Astrocyte (in vitro differentiated cells and primary cell): ENCODE measurements around the gene RUVBL2. TPM values are rescaled to one million over a fixed set of nuclear protein-coding genes. Genes with fewer than 3 reads are reported as not detected.
"Not testable (repeated sequence)": the region's sequence is repeated elsewhere in the genome, so short reads cannot be mapped to it uniquely, and the experiment has no call there.

Source experiments
- DNase-seq: peaks from one replicate; pipeline ENCODE4 v3.0.0-alpha.2; 2010; ENCODE audit warnings: low read depth
- FAIRE-seq: peaks from 2 replicates; lab custom pipeline; 2011; peaks lifted over from hg19 to GRCh38; lab: Jason Lieb, UNC
- H2AFZ ChIP-seq: 2 replicates; pipeline ENCODE4 v1.6.0; 2012; ENCODE audit warnings: low read depth, low read length, inconsistent platforms
- H3K27ac ChIP-seq: 2 replicates; pipeline ENCODE4 v1.5.1; 2011; ENCODE audit warnings: low read depth, low read length, inconsistent platforms
- H3K27me3 ChIP-seq: 2 replicates; pipeline ENCODE4 v1.6.0; 2011; ENCODE audit warnings: low read length, inconsistent platforms; ENCODE audit not compliant: insufficient read depth
- H3K36me3 ChIP-seq: 2 replicates; pipeline ENCODE4 v1.5.1; 2011; ENCODE audit warnings: low read length, inconsistent platforms; ENCODE audit not compliant: insufficient read depth
- H3K4me1 ChIP-seq: 2 replicates; pipeline ENCODE4 v1.5.1; 2011; ENCODE audit warnings: low read length, inconsistent platforms; ENCODE audit not compliant: insufficient read depth
- H3K4me2 ChIP-seq: 2 replicates; pipeline ENCODE4 v1.6.0; 2012; ENCODE audit warnings: low read length, inconsistent platforms
- H3K4me3 ChIP-seq: 2 replicates; pipeline ENCODE4 v1.5.1; 2011; ENCODE audit warnings: low read depth, mild to moderate bottlenecking, low read length, inconsistent platforms; ENCODE audit not compliant: insufficient read depth
- H3K79me2 ChIP-seq: 2 replicates; pipeline ENCODE4 v1.6.0; 2012; ENCODE audit warnings: mild to moderate bottlenecking, low read length, inconsistent platforms; ENCODE audit not compliant: insufficient read depth
- H3K9ac ChIP-seq: 2 replicates; pipeline ENCODE4 v1.6.0; 2012; ENCODE audit warnings: mild to moderate bottlenecking, low read length, inconsistent platforms
- H3K9me3 ChIP-seq: 2 replicates; pipeline ENCODE4 v1.5.1; 2012; ENCODE audit warnings: low read depth, mild to moderate bottlenecking, low read length, inconsistent platforms; ENCODE audit not compliant: insufficient read depth
- H4K20me1 ChIP-seq: 2 replicates; pipeline ENCODE4 v1.6.0; 2012; ENCODE audit warnings: low read length, inconsistent platforms; ENCODE audit not compliant: insufficient read depth
- H3K27ac Mint-ChIP-seq: one replicate; pipeline ENCODE4 v1.8.0; 2021; ENCODE audit warnings: mild to moderate bottlenecking, mixed read lengths; ENCODE audit not compliant: unreplicated experiment
- H3K27me3 Mint-ChIP-seq: one replicate; pipeline ENCODE4 v1.8.0; 2021; ENCODE audit warnings: low read depth, mixed read lengths; ENCODE audit not compliant: unreplicated experiment
- H3K36me3 Mint-ChIP-seq: one replicate; pipeline ENCODE4 v1.8.0; 2021; ENCODE audit warnings: low read depth, mixed read lengths; ENCODE audit not compliant: unreplicated experiment
- H3K4me1 Mint-ChIP-seq: one replicate; pipeline ENCODE4 v1.8.0; 2021; ENCODE audit warnings: low read depth, mixed read lengths; ENCODE audit not compliant: unreplicated experiment
- H3K4me3 Mint-ChIP-seq: one replicate; pipeline ENCODE4 v1.8.0; 2021; ENCODE audit warnings: mild to moderate bottlenecking, moderate library complexity, mixed read lengths; ENCODE audit not compliant: unreplicated experiment
- H3K9me3 Mint-ChIP-seq: one replicate; pipeline ENCODE4 v1.8.0; 2021; ENCODE audit warnings: mild to moderate bottlenecking, mixed read lengths; ENCODE audit not compliant: unreplicated experiment
- EZH2 ChIP-seq: IDR thresholded peaks from 2 replicates; pipeline ENCODE4 v1.6.1; 2012; ENCODE audit warnings: mild to moderate bottlenecking, low read length, inconsistent platforms; ENCODE audit not compliant: insufficient read depth
- total RNA-seq: library from RNA; stranded (reverse); gene quantifications from 2 replicates; pipeline ENCODE4 v1.2.1, GENCODE V29; 2021
- TF ChIP-seq, protein P1 (sequence below): IDR thresholded peaks from 2 replicates; pipeline ENCODE4 v1.5.1; 2011; ENCODE audit warnings: low read depth, mild to moderate bottlenecking, inconsistent platforms, low read length, moderate library complexity; ENCODE audit not compliant: insufficient read depth

The RUVBL2 gene
- total RNA-seq, 1 donor from 2014 or later: 106 TPM

DNA sequence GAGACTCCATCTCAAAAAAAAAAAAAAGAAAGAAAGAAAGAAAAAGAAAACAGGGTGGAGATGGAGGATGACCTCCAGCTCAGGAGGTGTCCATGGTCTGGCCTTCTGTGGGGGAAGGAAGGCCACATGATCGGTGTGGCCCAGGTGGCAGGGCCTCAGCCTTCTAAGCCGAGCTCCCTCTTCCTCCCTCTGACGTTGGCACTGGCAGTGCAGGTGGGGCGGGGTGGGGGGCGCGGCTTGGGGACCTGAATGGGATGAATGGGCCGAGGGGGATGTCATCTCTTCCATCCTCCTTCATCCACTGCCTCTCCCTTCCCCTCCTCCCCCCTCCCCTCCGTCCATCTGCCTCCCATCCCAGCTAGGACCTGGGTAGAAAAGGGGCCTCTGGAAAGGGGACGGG lies 46.0 kb downstream of the RUVBL2 start:
- not testable (repeated sequence) for H3K4me2 ChIP-seq, H2AFZ ChIP-seq, FAIRE-seq, H3K9ac ChIP-seq, H4K20me1 ChIP-seq, H3K36me3 ChIP-seq, H3K27ac Mint-ChIP-seq, H3K36me3 Mint-ChIP-seq, H3K27me3 Mint-ChIP-seq, H3K4me3 Mint-ChIP-seq, H3K27me3 ChIP-seq, H3K9me3 ChIP-seq, H3K9me3 Mint-ChIP-seq, H3K79me2 ChIP-seq, DNase-seq, H3K4me3 ChIP-seq
- Histone ChIP-seq H3K27ac (peak overlapping the region; percentile 6), H3K4me1 (peaks cover 19% of the 10 kb centered on the region)
- peaks cover 19% of the 10 kb centered on the region for H3K4me1 Mint-ChIP-seq

DNA sequence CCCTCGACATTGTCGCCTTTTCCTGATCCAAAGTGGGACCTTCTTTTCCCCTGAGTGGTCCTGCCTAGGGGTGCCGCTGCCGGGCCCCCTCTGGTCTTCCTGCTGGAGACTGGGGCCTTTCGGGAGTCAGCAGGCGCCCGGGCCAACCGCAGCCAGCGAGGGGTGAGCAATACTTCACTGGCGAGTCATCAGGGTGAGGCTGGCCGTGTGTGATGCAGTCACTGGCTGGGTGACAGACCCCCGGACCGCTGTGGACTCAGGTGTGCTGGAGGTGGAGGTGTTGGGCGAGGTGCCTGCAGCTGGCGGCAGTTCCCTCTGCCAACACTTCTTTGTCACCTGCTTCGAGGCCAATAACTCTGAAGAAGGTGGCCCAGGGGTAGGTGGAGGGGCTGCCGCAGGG lies 48.5 kb downstream of the RUVBL2 start:
- peak overlapping the region; percentile 72 for H3K9ac ChIP-seq
- peaks cover 19% of the 10 kb centered on the region for H3K4me1 Mint-ChIP-seq
- no peaks in the 10 kb centered on the region for H3K9me3 ChIP-seq
- peak; percentile 55 for DNase-seq
- no peak overlapping the region for H2AFZ ChIP-seq
- no peaks in the 10 kb centered on the region for H3K36me3 ChIP-seq
- TF ChIP-seq, protein P1, sequence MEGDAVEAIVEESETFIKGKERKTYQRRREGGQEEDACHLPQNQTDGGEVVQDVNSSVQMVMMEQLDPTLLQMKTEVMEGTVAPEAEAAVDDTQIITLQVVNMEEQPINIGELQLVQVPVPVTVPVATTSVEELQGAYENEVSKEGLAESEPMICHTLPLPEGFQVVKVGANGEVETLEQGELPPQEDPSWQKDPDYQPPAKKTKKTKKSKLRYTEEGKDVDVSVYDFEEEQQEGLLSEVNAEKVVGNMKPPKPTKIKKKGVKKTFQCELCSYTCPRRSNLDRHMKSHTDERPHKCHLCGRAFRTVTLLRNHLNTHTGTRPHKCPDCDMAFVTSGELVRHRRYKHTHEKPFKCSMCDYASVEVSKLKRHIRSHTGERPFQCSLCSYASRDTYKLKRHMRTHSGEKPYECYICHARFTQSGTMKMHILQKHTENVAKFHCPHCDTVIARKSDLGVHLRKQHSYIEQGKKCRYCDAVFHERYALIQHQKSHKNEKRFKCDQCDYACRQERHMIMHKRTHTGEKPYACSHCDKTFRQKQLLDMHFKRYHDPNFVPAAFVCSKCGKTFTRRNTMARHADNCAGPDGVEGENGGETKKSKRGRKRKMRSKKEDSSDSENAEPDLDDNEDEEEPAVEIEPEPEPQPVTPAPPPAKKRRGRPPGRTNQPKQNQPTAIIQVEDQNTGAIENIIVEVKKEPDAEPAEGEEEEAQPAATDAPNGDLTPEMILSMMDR: no peak
- TF ChIP-seq EZH2: no peak
- no peak overlapping the region for H3K4me3 ChIP-seq
- H4K20me1 ChIP-seq: no peaks in the 10 kb centered on the region
- H3K36me3 Mint-ChIP-seq: no peaks in the 10 kb centered on the region
- H3K4me1 ChIP-seq: peaks cover 19% of the 10 kb centered on the region
- peaks cover 4% of the 10 kb centered on the region for H3K9me3 Mint-ChIP-seq
- H3K27ac ChIP-seq: peak overlapping the region; percentile 69
- H3K27ac Mint-ChIP-seq: peak overlapping the region; percentile 84
- no peak overlapping the region for H3K4me3 Mint-ChIP-seq
- H3K27me3 ChIP-seq: no peaks in the 10 kb centered on the region
- no peaks in the 10 kb centered on the region for H3K79me2 ChIP-seq
- no peak for FAIRE-seq
- H3K27me3 Mint-ChIP-seq: peaks cover 2% of the 10 kb centered on the region
- peak overlapping the region; percentile 53 for H3K4me2 ChIP-seq

DNA sequence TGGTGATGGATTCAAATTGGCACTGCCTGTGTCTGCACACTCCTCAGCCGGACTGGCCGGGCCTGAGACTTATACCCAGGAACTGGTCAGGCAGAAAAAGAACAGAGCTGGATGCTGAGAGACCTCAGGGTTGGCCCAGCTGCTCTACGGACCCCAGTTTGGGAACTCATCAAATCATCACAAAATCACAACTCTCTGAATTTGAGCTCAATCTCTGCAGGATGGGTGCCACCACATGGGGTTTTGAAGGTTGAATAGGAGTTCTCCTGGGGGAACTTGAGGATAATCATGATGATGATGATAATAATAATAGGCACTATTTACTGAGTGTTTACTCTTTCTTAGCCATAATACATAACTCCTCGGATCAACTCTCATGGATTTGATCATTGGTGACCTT lies 49.0 kb downstream of the RUVBL2 start:
- not testable (repeated sequence) for H3K27me3 Mint-ChIP-seq, H3K36me3 ChIP-seq, H3K4me3 Mint-ChIP-seq, H3K9me3 Mint-ChIP-seq, H3K9ac ChIP-seq, H3K4me3 ChIP-seq, H2AFZ ChIP-seq, DNase-seq, FAIRE-seq, H3K36me3 Mint-ChIP-seq, H3K79me2 ChIP-seq, H3K27ac Mint-ChIP-seq, H3K27ac ChIP-seq, H4K20me1 ChIP-seq, H3K9me3 ChIP-seq, H3K27me3 ChIP-seq
- peaks cover 19% of the 10 kb centered on the region for H3K4me1 Mint-ChIP-seq
- Histone ChIP-seq H3K4me2 (peak overlapping the region; percentile 53), H3K4me1 (peaks cover 19% of the 10 kb centered on the region)

DNA sequence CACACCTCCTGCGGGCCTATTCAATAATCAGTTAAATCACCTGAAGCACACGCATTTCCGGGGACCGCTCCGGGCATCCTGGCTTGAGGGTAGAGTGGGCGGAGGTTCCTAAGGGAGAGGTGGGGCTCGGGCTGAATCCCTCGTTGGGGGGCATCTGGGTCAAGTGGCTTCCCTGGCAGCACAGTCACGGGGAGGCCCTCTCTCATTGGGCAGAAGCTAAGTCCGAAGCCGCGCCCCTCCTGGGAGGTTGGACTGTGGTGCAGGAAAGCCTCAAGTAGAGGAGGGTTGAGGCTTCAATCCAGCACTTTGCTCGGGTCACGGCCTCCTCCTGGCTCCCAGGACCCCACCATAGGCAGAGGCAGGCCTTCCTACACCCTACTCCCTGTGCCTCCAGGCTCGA lies 49.9 kb downstream of the RUVBL2 start, which contains the start of gene CGB5:
Gene CGB5, plus strand, starts transcription at position 301 of the 400 bp plus-strand sequence. CDS start 362 bp downstream, outside the sequence.
- not testable (repeated sequence) for H3K4me2 ChIP-seq, H3K4me3 Mint-ChIP-seq, DNase-seq, H3K27me3 Mint-ChIP-seq, FAIRE-seq, H4K20me1 ChIP-seq, H3K27ac ChIP-seq, H3K27ac Mint-ChIP-seq, H3K4me3 ChIP-seq, H3K9me3 ChIP-seq, H3K9me3 Mint-ChIP-seq, H3K36me3 ChIP-seq, H2AFZ ChIP-seq, H3K79me2 ChIP-seq, H3K27me3 ChIP-seq, H3K9ac ChIP-seq, H3K36me3 Mint-ChIP-seq
- H3K4me1 Mint-ChIP-seq: peaks cover 14% of the 10 kb centered on the region
- peaks cover 14% of the 10 kb centered on the region for H3K4me1 ChIP-seq

DNA sequence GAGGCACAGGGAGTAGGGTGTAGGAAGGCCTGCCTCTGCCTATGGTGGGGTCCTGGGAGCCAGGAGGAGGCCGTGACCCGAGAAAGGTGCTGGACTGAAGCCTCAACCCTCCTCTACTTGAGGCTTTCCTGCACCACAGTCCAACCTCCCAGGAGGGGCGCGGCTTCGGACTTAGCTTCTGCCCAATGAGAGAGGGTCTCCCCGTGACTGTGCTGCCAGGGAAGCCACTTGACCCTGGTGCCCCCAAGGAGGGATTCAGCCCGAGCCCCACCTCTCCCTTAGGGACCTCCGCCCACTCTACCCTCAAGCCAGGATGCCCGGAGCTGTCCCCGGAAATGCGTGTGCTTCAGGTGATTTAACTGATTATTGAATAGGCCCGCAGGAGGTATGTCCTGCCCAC lies 55.3 kb downstream of the RUVBL2 start, which contains the start of gene CGB8:
Gene CGB8, minus strand, starts transcription at position 101 of the 400 bp plus-strand sequence. CDS start 372 bp downstream, outside the sequence.
- DNase-seq, H3K9ac ChIP-seq, H3K36me3 Mint-ChIP-seq, FAIRE-seq, H4K20me1 ChIP-seq, H3K27ac ChIP-seq, H3K79me2 ChIP-seq, H3K4me1 ChIP-seq, H2AFZ ChIP-seq, H3K4me3 ChIP-seq, H3K9me3 ChIP-seq, H3K27me3 ChIP-seq, H3K27me3 Mint-ChIP-seq, H3K9me3 Mint-ChIP-seq, H3K36me3 ChIP-seq, H3K4me3 Mint-ChIP-seq: not testable (repeated sequence)
- peak within 1 kb of the TSS; percentile 62 for H3K4me2 ChIP-seq
- peaks cover 11% of the 10 kb centered on the region for H3K4me1 Mint-ChIP-seq
- peak within 1 kb of the TSS; percentile 84 for H3K27ac Mint-ChIP-seq
